GM12873 (cell line): Measurements from ENCODE around the gene CRYBG1.

Source experiments
- CTCF ChIP-seq: IDR thresholded peaks from 2 replicates; pipeline ENCODE4 v1.5.1; 2012; ENCODE audit warnings: low read depth, mild to moderate bottlenecking, moderate library complexity, low read length, control low read depth; ENCODE audit not compliant: insufficient read depth; ENCODE audit errors: missing control alignments

Gene CRYBG1

DNA sequence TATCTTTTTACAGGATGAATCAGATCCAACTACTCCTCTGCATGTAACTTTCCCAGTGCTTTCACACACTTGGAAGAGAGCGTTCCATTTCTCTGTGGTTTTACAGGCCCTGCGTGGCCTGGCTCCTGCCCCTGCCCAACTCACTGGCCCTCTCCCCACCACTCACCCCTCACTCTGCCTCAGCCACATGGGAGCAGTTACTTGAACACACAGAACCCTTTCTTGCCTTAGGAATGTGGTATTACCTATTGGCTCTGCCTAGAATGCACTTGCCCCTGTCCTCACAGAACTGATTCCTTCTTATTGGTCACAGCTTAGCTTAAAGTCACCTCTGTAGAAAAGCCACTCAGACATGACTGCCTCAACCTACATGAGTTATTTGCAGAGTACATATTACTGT lies 108.4 kb downstream of the CRYBG1 start:
- no peak for TF ChIP-seq CTCF

- TF ChIP-seq CTCF = no peak
These were observed 109.4 kb downstream of the CRYBG1 start for GRCh38 chr6:106469882-106470281.

DNA sequence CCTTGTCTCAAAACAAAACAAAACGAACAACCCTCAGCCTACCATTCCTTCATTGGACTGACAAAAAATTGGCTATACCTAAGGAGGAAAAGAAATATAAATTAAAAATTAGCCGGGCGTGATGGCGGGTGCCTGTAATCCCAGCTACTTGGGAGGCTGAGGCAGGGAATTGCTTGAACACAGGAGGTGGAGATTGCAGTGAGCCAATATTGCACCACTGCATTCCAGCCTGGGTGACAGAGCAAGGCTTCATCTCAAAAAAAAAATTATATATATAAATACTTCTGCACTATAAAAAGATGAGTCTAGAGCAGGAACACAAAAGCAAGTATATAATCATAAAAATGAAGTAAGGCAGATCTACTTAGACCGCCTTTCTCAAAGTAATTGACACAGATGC lies 109.8 kb downstream of the CRYBG1 start:
- no peak for TF ChIP-seq CTCF

- TF ChIP-seq CTCF = no peak
These were observed 110.3 kb downstream of the CRYBG1 start for GRCh38 chr6:106470811-106471210.

- no peak for TF ChIP-seq CTCF
These were observed 113.3 kb downstream of the CRYBG1 start for GRCh38 chr6:106473812-106474211.

DNA sequence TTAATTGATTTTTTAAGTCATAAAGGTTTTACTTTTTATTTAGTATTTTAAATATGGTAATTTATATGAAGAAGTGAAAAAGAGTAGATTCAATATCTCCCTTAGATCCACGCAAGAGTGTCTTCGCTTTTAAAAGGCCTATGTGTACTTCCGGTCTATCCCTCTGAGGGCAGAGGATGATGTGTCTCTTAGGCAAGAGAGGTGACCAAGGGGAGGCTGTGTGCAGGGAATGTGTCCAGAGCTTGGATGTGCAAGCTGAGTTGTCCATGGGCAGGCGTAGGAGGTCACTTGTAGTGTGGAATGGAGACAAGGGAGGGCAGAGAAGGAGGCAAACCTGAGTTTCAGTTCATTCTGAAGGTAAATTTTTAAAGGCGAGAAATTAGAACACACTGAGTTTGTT lies 113.9 kb downstream of the CRYBG1 start:
- TF ChIP-seq CTCF = no peak

DNA sequence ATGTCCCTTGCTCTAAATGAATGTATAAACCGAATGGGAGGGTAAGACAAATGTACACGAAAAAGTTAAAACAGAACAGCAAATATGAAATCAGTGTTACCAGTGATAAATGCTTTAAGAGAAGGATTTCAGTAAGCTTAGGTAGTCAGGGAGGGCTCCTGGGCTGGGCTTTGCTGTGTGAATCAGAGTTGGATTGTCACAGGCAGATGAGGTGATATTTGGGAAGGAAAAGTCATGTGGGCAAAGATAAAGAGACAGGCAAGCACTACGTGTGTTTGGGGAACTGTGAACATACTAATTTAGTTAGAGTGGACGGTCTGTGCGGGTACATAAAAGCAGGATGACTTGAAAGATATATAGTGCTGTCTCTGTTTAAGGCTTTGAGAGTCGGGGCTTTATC lies 114.8 kb downstream of the CRYBG1 start:
- TF ChIP-seq CTCF = no peak
